Type B pancreatic cell (in vitro differentiated cells): ENCODE data around the gene RBM20. TPM values are rescaled to one million over a fixed set of nuclear protein-coding genes. Genes with fewer than 3 reads are reported as not detected.
A peak's percentile ranks its signal among the peaks of the same experiment; 100 is the strongest.

Experiments
- DNase-seq: peaks from one replicate; pipeline ENCODE4 v3.0.0; 2021; ENCODE audit warnings: mixed read lengths; ENCODE audit not compliant: unreplicated experiment; ENCODE audit errors: extremely low spot score
- H3K27ac Mint-ChIP-seq: 2 replicates; pipeline ENCODE4 v1.8.0; 2021; ENCODE audit warnings: mild to moderate bottlenecking, mixed read lengths
- H3K27me3 Mint-ChIP-seq: 2 replicates; pipeline ENCODE4 v1.8.0; 2021; ENCODE audit warnings: mixed read lengths
- H3K36me3 Mint-ChIP-seq: 2 replicates; pipeline ENCODE4 v1.8.0; 2021; ENCODE audit warnings: mixed read lengths
- H3K4me1 Mint-ChIP-seq: one replicate; pipeline ENCODE4 v1.8.0; 2021; ENCODE audit warnings: mixed read lengths; ENCODE audit not compliant: unreplicated experiment
- H3K4me3 Mint-ChIP-seq: 2 replicates; pipeline ENCODE4 v1.8.0; 2021; ENCODE audit warnings: mild to moderate bottlenecking, mixed read lengths
- H3K9me3 Mint-ChIP-seq: 2 replicates; pipeline ENCODE4 v1.8.0; 2021; ENCODE audit warnings: mixed read lengths
- total RNA-seq: library from RNA; stranded (reverse); gene quantifications from 2 replicates; pipeline ENCODE4 v1.2.1, GENCODE V29; 2021; ENCODE audit warnings: low replicate concordance
- TF ChIP-seq, protein P1 (sequence below): fragments of 200-600 bp; sonication (generic); conservative IDR thresholded peaks from 2 replicates; pipeline ENCODE4 v1.5.0; 2021; ENCODE audit warnings: antibody characterized with exemption, mild to moderate bottlenecking

RBM20 gene
- total RNA-seq, 1 donor from 2014 or later = 5.2 TPM

DNA sequence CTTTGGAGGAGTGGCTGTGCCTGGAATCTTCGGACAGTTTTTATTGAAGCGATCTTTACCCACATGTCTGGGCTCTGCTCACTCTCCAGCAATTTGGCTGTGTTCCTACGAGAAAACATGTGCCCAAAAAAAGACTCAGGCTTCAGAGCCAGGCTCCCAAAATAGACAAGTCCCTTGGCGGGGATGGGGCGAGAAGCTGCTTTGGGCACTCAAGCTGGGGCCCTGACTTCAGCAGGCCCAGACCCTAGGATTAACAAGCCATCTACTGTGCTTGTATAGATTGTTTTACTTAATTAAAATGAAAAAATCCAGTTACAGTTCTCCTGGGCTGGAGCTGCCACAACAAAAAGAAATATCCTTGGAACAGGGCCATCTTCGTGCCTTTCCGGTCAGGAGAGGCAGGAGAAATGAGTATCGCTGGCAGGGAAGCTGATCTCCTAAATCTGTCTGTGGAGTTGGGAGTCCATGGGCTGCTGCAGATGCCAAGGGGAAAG lies 176.2 kb downstream of the RBM20 start:
- TF ChIP-seq, protein P1, sequence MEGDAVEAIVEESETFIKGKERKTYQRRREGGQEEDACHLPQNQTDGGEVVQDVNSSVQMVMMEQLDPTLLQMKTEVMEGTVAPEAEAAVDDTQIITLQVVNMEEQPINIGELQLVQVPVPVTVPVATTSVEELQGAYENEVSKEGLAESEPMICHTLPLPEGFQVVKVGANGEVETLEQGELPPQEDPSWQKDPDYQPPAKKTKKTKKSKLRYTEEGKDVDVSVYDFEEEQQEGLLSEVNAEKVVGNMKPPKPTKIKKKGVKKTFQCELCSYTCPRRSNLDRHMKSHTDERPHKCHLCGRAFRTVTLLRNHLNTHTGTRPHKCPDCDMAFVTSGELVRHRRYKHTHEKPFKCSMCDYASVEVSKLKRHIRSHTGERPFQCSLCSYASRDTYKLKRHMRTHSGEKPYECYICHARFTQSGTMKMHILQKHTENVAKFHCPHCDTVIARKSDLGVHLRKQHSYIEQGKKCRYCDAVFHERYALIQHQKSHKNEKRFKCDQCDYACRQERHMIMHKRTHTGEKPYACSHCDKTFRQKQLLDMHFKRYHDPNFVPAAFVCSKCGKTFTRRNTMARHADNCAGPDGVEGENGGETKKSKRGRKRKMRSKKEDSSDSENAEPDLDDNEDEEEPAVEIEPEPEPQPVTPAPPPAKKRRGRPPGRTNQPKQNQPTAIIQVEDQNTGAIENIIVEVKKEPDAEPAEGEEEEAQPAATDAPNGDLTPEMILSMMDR = no peak
- Mint-ChIP-seq H3K4me3 (no peak overlapping the region), H3K27ac (peak overlapping the region; percentile 88)

DNA sequence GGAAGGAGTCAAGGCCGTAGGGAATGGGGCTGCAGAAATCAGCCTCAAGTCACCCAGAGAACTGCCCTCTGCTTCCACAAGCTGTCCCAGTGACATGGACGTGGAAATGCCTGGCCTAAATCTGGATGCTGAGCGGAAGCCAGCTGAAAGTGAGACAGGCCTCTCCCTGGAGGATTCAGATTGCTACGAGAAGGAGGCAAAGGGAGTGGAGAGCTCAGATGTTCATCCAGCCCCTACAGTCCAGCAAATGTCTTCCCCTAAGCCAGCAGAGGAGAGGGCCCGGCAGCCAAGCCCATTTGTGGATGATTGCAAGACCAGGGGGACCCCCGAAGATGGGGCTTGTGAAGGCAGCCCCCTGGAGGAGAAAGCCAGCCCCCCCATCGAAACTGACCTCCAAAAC lies 177.4 kb downstream of the RBM20 start:
- Mint-ChIP-seq H3K4me3 (no peak overlapping the region), H3K27me3 (no peaks in the 10 kb centered on the region), H3K9me3 (no peaks in the 10 kb centered on the region), H3K27ac (peak overlapping the region; percentile 88), H3K4me1 (peaks cover 81% of the 10 kb centered on the region), H3K36me3 (peaks cover 5% of the 10 kb centered on the region)
- TF ChIP-seq, protein P1 = no peak
- DNase-seq = no peak

More for the DNA sequence above, 176.2 kb downstream of the RBM20 start:
- H3K36me3 Mint-ChIP-seq = peaks cover 5% of the 10 kb centered on the region
- no peak for DNase-seq
- H3K4me1 Mint-ChIP-seq = peaks cover 72% of the 10 kb centered on the region
- H3K9me3 Mint-ChIP-seq = no peaks in the 10 kb centered on the region
- no peaks in the 10 kb centered on the region for H3K27me3 Mint-ChIP-seq

DNA sequence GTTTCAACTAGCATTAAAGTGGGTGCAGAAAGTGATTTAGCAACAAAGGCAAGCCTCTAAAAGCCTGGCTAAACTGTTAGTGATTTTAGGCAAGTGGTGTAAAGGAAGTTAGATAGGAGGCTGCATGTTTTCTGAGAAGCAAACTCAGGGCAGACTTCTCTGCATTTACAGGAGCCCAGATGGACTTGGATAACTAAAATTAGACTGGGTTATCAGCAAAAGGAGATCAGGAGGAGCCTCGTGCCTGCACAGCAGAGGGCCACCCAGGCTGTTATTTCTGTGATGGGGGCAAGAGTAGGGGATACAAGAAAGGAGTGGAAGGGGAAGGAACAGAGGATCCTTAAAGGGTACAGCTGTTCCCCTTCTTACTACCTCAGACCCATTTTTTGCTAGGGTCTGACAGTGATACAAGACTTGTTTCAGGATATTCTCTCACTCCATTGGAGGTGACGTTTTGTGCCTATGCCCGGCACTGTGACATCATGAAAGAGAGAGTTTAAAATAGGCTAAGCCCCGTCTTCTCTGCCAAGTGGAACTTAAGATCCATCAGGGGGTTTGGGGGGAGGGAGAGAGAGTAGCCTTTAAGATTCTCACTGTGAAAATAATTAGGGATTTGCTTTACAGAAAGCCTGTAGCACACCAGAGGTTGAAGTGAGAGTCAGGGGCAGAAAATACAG lies 178.0 kb downstream of the RBM20 start:
- H3K27ac Mint-ChIP-seq = peak overlapping the region; percentile 88
- H3K36me3 Mint-ChIP-seq = no peaks in the 10 kb centered on the region
- peaks cover 76% of the 10 kb centered on the region for H3K4me1 Mint-ChIP-seq
- DNase-seq = no peak
- TF ChIP-seq, protein P1 = no peak
- no peaks in the 10 kb centered on the region for H3K9me3 Mint-ChIP-seq
- no peaks in the 10 kb centered on the region for H3K27me3 Mint-ChIP-seq
- H3K4me3 Mint-ChIP-seq = peak overlapping the region; percentile 76

DNA sequence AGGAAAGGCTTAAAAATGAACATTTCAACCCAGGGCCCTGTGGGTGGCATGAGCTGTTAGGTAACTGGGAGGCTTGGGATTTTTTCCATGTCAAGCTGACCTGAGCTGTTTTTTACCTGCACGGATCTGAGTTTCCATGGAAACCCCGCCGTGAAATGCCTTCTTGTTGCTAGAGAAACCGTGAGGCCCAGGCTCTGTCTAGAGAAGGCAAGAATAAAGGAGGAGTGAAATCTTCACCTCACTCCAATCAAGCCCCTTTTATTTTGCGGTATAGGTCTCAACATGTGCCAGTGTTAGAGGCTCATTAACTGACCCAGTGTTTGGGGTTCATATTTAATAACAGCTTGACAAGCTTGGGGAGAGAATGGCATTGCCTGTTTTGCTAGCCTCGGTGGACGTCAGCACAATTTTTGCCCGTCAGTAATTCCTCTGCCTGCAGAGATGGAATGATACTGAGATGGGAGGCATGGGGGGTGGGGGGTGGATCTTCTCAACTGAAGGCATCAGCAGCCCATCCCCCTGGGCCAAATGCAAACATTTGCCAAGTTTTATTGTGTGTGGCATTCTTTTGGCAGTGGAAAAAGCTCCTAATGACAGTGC lies 178.7 kb downstream of the RBM20 start:
- Mint-ChIP-seq H3K27me3 (no peaks in the 10 kb centered on the region), H3K4me1 (peaks cover 76% of the 10 kb centered on the region), H3K27ac (peak overlapping the region; percentile 88), H3K36me3 (no peaks in the 10 kb centered on the region), H3K9me3 (no peaks in the 10 kb centered on the region), H3K4me3 (peak overlapping the region; percentile 76)
- no peak for DNase-seq
- TF ChIP-seq, protein P1 = no peak

DNA sequence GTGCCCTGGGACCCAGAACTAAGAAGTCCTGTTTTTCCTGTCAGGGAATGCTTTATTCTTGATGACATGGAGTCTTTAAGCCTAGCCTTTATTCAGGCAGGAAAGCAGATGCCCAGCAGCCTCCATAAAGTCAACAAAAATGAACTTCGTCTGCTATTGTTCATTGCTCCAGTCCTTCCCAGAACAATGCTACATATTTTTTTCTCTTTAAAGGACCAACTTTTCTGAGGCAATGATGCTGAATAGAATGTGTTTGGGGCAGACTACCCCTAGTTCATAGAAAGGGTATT lies 180.0 kb downstream of the RBM20 start:
- peak overlapping the region; percentile 19 for H3K4me3 Mint-ChIP-seq

More for the DNA sequence above, 180.0 kb downstream of the RBM20 start:
- DNase-seq = no peak
- TF ChIP-seq, protein P1 = no peak
- peaks cover 77% of the 10 kb centered on the region for H3K4me1 Mint-ChIP-seq
- H3K36me3 Mint-ChIP-seq = no peaks in the 10 kb centered on the region
- H3K27ac Mint-ChIP-seq = peak overlapping the region; percentile 88
- no peaks in the 10 kb centered on the region for H3K9me3 Mint-ChIP-seq
- H3K27me3 Mint-ChIP-seq = no peaks in the 10 kb centered on the region
